NCI-H460 (cell line): ENCODE measurements around the gene OPRD1. TPM values are rescaled to one million over a fixed set of nuclear protein-coding genes. Genes with fewer than 3 reads are reported as not detected.
"Not testable (repeated sequence)": the region's sequence is repeated elsewhere in the genome, so short reads cannot be mapped to it uniquely, and the experiment has no call there.

Experiments used
- DNase-seq: peaks from one replicate; pipeline ENCODE4 v3.0.0-alpha.2; 2016; ENCODE audit warnings: low read depth; ENCODE audit errors: extremely low read depth
- total RNA-seq: library from RNA; depleted of rRNA; stranded (reverse); fragments of >200 nt; shearing (Covaris generic); gene quantifications from 2 replicates; pipeline ENCODE4 v1.2.3, GENCODE V29; 2014

The OPRD1 gene
- total RNA-seq, 1 experiment from 2014 or later, result not detected

DNA sequence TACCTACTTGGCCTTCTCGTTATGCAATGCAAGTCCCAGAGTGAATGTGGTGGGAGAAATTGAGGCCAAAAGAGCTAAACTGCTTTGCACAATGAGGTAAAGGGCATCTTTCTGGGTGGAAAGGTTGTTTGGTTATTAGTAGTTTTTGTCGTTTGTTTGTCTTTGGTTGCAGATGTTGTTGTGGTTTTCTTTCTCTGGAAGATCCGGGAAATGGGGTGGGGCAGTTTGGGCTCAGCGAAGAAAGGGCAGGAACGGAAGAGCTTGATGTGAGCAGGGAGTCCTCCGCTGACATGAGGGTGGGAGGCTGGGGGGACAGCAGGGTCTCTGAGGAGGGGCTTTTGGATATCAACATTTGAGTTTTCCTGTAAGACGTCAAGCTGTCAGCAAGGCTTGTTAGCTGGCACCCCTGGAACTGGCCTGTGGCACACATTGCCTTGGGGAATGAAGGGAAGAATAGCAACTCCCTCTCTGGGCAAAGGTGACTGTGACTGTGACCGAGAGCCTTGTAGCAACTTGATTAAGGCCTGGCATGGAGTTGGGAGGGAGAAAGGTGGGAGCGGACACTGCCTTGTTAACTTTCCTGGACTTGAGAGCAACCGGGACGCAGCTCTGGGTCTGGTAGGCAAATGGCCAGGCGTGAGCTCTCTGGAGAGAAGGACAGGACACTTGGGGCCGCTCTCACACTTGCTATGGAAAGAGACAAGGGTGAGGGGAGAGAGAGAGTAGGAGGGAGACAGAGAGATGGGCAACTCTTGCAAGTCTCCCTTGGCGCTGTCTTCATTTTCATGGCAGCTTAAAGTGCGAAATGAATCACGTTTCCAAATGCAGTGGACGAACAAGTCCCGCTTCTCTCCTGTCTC lies 15.4 kb upstream of the OPRD1 start:
- no peak for DNase-seq

DNA sequence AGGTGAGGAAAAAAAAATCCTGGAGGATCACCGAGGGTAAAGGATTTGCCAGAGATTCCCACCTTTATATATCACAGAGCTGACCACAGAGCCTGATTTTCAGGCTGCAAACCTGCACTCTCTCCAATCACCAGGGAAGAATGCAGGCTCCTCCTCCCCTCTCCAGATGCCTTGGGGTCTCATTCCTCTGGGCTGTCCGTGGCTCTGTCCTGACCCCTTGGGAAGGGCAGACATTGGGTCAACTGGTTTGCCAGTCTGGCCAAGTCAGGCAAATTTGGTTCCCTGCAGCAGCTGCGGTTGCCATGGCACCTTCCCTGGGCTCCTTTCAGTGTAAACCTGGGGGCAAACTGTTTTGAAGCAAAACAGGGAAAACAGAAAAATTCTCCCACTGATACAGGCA lies 11.6 kb upstream of the OPRD1 start:
- no peak for DNase-seq

DNA sequence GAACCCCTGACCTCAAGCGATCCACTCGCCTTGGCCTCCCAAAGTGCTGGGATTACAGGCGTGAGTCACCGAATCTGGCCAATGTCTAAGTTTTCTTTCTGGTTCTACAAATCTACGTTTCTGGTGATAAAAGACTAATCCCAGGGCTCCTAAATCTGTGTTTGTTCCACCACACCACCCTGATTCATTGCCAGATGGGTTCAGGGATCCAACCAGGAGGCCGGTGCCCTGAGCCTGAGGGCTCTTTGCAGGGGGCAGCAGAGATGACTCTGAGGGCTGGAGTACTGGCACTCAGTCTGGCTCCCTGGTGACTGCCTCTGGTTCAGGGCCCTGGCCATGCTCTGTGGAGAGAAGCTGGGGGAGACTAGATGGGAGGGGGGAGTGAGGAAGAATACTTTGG lies 10.5 kb upstream of the OPRD1 start:
- DNase-seq, result no peak

DNA sequence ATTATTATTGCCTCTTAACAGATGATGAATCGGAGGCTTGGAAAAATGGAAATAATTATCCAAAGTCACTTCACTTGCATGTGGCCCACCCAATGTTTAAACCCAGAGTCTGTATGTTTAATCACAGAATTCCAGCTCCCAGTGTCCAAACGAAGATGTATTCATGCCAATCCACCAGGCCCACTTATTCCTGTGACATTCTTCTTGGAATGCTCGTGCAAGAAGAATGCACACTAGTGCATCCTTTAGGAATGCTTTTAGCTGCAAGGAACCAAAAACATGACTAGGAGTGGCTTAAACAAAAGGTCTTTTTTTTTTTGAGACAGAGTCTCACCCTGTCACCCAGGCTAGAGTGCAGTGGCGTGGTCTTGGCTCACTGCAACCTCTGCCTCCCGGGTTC lies 8.9 kb upstream of the OPRD1 start:
- DNase-seq, result no peak

DNA sequence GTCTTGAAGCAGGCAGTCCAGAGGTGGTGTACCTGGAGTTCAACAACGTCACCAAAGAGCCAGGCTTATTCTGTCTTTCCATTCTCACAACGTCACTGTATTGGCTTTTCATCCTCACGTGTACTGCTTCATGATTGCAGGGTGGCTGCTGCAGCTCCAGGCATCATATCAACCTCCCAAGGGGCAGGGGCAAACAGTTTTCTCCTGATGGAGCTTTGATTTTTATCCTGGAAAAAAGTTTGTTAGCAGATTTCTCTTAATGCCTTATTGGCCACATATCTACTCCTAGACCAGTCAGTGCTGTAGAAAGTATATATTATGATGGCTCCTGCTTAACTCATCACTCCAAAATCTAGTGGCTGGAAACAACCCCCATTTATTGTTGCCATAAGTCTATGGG lies 8.3 kb upstream of the OPRD1 start:
- DNase-seq, result no peak

DNA sequence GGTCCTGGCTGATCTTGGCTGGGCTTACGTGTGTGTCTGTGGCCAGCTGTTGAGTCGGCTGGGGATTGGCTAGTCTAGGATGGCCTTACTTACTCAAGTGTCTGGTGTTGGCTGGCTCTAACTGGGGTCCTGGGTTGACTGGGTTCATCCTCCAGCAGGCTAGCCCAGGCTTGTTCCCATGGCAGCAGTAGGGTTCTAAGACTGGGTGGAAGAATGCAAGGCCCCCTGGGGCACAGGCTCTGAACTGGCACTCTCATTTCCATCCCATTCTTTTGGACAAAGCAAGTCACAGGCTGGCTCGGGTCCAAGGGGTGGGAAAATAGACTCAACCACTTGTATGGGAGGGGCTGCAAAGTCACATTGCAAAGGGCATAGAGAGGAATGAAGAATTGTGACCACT lies 7.9 kb upstream of the OPRD1 start:
- DNase-seq, result no peak

DNA sequence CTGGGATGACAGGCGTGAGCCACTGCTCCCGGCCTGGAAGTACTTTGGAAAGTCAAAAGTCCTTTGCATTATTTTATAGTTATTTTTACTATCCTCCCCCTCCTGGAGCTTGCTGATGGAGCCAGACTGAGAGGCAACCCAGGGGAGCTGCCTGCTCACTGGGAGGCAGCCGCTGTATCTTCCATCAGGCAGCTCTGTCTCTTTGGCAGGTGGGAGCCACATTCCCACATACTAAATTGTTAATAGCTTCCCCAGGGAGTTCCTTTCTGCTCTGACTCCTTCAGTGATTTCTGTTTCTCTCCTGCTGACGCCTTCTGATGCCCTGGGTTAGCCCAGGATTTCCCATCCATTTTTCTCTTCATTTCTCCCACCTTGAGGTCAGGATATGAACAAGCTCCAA lies 4.9 kb upstream of the OPRD1 start:
- no peak for DNase-seq

DNA sequence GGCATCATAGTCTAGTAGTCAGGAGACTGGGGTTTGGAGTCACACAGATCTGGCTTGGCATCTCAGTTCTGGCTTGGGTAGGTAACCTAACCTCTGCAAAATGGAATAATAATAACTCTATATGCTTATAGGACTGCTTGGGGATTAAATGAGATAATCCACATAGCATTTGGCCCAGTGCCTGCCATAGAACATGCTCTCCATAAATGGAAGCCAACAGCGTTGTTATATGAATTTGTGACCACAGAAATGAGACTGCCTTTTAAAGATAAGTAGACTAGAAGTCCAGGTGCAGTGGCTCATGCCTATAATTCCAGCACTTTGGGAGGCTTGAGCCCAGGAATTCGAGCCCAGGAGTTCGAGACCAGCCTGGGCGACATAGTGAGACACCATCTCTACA lies 4.0 kb upstream of the OPRD1 start:
- DNase-seq, result no peak

DNA sequence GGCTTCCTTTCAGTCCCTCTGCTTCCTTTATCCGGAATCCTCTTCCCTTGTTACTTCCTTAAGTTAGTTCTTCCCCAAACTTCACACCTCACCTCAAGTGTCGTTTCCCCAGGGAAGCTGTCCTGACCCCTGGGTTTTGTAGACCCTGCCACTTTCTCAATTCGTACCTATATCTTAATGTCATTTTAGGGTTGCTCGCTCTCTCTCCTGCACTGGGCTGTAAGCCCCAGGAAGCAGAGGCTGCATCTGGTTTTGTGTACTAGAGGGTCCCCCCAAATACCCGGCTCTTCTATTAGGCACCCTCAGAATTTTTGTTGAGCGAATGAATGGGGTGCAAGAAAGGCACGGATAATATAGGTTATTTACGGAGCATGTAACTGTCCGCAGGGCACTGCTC lies 603 bp upstream of the OPRD1 start:
- no peak for DNase-seq

DNA sequence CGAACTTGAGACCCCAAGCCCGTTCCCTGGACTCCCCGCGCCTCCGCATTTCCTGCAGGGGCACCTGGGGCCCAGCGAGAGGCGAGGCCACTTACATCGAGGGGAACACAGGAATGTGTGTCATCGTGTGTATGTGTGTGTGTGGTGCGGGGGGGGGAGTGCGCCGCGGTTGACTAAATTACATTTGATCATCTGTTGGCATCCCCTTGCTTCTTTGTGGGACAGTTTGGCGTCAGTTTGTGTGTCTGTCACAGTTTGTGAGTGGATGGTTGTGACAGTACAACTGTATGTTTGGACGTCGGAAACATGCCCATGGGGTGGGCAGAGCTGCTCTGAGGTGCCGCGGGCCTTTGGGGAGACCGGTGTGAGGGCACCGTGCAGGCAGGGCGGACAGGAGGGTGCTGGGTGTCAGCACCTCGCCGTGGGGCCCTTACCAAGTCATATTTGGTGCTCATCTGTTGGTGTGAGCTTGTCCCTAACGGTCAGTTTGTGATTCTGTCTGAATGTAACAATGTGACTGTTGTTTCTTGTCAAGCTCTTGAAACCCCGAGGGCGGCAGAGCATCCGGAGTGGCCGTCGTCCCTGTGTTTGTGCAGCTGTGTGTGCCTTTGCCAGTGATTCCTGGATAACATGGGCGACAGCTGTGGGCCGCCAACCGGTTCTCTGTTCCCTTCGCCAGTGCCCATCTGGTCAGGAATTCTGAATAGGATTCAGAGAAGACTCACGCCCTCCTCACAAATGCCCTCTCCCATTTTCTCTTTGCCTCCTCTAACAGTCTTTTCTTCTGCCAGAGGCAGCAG lies 899 bp downstream of the OPRD1 start:
- no peak for DNase-seq

DNA sequence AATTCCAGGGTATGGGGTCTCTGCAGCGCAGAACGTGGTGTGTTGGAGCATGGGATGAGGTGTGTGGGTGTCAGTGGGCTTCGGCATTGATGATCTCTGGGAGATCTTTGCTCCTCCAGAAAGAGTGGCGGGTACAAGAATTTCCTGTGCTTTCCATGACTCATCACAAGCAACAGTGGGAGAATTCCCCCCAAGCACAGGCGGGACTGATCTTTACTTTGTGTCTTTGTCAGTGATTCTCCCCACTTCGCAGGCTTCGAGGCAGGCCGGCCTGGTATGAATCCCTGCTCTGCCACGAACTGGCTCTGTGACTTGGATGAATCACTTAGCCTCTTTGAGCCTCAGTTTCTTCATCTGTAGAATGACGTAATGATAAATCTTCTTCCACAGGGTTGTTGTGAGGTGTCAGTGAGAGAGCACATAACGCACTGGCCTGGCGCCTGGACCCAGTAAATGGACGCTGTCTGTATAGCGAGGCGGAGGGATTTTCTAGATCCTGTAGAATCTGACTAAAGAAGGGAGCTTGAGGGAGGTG lies 2.0 kb downstream of the OPRD1 start:
- no peak for DNase-seq

DNA sequence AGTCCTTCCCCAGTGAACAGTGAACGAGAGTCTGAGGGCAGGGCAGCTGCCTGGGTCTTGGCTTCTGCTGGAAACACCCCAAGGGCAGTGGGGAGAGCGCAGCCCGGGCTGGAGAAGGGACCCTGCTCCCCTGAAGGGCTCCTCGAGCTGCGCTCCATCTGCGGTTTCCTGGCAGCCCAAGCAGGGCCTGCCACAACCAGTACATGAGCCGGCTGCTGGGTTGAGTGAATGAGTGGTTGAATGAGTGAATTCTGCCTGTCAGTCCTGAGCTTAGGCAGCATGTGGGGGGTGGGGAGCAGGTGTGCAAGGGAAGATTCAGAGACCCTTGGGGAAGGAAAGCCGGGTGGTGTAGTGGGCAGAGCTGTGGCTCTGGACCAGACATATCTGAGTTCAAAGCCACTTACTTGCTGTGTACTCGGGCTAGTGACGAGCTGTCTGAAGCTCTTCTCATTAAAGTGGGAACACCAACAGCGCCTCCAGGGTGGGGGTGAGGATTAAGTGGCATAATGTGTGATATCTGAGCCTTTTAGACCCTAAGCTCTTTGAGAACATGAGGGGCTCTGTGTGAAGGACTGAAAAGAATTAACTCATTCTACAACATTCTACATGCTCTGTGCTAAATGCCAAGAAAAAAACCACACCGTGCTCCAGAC lies 3.7 kb downstream of the OPRD1 start:
- no peak for DNase-seq

DNA sequence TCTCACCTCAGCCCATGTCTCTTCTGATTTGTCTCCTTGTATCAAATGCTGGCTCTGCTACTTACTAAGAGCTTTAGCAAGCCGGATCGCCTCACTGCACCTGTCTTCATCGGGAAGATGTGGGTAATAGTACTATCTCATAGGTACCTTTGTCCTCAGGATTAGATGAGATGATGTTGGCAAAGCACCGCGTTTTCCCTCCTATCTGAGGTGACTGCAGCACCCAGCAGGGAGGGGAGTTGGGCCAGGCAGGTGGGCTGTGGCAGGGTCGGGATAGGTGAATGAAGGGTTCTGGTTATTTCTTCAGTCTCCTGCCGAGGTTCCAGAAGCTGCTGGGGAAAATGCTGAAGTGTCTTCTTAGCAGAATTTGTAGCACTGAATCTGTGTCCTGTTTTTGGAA lies 5.2 kb downstream of the OPRD1 start:
- DNase-seq, result no peak

DNA sequence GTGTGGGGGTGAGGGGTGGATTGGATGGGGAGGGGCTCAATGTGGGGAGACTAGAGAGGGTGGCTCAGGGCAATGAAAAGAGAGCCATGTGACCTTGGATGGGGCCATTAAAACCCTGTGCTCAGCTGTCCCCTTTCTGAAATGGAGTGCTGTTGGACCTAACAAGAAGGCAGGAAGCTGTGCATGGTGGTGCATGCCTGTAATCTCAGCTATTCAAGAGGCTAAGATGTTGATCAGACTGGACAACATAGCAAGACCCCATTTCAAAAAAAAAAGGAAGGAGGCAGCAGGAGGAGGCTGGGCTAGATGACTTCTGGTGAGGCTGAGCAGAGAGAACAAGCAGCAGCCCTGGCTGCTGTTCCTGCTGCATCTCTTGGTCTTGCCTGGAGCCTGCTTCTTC lies 7.0 kb downstream of the OPRD1 start:
- DNase-seq, result no peak

DNA sequence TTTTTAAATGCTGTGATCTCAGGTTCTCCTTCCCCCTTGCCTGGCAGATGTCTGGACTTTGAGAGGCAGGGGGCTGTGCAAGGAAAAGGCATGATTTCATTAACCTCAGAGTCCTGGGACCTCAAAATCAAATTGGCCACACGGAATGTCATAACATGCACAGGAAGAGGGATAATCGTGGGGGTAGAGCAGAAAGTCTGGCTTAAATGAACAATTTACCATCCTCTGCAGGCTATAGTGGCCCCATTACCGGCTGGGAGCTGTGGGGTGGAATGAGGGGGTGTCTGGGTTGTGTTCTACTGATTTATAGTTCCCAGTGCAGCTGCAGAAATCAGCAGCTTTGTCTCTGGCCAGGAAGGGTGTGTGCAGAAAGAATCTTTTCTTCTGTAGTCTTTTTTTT lies 10.8 kb downstream of the OPRD1 start:
- no peak for DNase-seq

DNA sequence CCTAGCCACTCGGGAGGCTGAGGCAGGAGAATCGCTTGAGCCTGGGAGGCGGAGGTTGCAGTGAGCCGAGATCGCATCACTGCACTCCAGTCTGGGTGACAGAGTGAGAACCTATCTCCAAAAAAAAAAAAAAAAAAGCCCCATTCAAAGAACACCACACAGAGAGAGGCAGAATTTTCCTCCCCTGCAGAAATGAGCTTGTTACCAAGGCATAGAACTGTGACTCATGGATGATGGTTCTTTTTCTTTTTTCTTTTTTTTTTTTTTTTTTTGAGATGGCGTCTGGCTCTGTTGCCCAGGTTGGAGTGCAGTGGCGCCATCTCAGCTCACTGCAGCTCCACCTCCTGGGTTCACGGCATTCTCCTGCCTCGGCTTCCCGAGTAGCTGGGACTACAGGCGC lies 12.1 kb downstream of the OPRD1 start:
- not testable (repeated sequence) for DNase-seq

DNA sequence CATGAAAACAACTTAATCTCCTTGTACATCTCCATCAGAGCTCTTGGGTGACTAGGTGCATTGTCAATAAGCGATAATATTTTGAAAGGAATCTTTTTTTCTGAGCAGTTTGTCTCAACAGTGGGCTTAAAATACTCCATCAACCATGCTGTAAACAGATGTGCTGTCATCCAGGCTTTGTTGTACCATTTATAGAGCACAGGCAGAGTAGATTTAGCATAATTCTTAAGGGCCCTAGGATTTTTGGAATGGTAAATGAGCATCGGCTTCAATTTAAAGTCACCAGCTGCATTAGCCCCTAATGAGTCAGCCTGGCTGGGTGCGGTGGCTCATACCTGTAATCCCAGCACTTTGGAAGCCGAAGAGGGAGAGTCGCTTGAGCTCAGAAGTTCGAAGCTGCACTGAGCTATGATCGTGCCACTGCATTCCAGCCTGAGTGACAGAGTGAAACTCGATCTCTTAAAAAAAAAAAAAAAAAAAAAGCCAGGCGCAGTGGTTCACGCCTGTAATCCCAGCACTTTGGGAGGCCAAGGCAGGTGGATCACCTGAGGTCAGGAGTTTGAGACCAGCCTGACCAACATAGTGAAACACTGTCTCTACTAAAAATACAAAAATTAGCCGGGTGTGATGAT lies 16.4 kb downstream of the OPRD1 start:
- DNase-seq, result not testable (repeated sequence)

DNA sequence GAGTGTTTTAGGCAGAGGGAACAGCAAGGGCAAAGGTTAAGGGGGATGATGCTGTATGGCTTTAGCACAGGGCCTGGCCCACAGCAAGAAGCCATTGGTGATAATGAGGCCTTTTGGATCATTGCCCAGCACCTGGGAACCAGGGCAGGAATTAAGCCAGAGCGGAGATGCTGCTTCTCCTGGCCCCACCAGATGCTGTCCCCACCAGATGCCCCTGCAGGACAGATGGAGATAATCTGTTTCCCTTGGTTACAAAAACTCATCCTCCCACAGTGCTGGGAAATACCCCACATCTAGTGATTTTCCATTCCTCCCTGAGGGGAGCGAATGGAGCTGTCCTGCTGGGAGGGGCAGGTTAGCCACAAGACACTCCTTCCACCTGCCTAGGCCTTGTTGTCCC lies 18.8 kb downstream of the OPRD1 start:
- DNase-seq, result no peak

DNA sequence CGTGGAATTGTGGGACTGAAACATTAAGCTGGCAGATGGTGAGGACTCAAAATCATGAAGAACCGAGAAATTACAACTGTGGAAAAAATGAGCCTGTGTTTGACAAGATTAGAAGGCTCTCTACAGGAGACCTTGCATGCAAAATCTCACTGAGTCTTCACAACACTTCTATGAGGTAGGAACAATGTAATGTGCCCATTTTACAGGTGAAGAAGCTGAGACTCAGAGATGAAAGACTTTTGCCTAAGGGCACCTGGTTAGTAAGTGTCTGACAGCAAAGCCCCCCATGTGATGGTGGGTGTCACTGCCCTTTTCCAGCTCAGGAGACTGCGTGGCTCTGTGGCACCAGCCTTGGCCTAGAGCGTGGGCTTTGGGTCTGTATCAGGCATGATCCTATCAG lies 21.0 kb downstream of the OPRD1 start:
- no peak for DNase-seq

DNA sequence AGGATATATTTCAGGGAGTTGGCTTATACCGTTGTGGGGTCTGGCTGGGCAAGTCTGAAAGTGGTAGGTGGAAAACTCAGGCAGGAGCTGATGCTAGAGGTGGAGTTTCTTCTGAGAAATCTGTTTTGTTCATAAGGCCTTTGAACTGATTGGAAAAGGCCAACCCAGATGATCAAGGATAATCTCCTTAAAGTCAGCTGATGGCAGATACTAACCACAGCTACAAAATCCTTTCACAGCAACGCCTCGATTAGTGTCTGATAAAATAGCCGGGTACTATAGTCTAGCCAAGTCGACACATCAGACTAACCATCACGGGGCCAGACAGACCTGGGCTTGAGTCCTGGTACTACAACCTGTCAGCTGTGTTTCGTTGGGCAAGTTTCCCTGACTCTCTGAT lies 21.4 kb downstream of the OPRD1 start:
- no peak for DNase-seq

DNA sequence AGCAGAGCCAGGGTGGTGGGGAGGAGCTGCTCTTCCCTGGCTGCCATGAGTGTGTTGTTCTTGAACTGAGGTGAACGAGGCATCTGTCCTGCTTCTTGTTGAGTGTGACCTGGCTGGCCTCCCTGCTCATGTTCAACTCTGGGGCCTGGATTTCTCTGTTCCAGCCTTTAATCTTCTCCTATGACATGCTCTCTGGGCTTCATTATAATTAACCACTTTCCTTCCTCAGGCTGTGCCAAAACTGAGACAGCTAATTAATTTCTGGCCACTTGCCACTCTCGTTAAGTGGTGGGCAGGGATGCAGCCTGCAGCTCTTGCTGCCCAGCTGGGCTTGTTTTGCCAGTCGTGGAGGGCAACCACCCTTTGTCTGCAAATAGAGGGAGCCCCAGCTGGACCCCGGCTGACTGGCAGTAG lies 23.3 kb downstream of the OPRD1 start:
- DNase-seq, result no peak
